Transverse colon (tissue), 4 donors: Measurements from ENCODE around the gene UGT2B15. TPM values are rescaled to one million over a fixed set of nuclear protein-coding genes. Genes with fewer than 3 reads are reported as not detected.

Experiments used
- DNase-seq: peaks from one replicate; pipeline ENCODE4 v3.0.0-alpha.2; 2019
- H3K27ac ChIP-seq, 4 donors: fragments of 200-600 bp; sonication (generic); 2 replicates each; pipeline ENCODE4 v1.5.1; 2016 to 2018; ENCODE audit warnings: inconsistent platforms in 4 of 4
- H3K27me3 ChIP-seq: fragments of 200-600 bp; sonication (generic); 2 replicates; pipeline ENCODE4 v1.5.1; 2017; ENCODE audit warnings: inconsistent platforms
- H3K36me3 ChIP-seq, 4 donors: fragments of 200-600 bp; sonication (generic); 2 replicates each; pipeline ENCODE4 v1.5.1; 2017 to 2019; ENCODE audit warnings: inconsistent platforms in 4 of 4
- H3K4me1 ChIP-seq, 4 donors: fragments of 200-600 bp; sonication (generic); 2 replicates each; pipeline ENCODE4 v1.5.1; 2017 to 2020; ENCODE audit warnings: inconsistent platforms in 4 of 4
- H3K4me3 ChIP-seq, 4 donors: fragments of 200-600 bp; sonication (generic); 1 replicate in 1 of 4; 2 replicates in 3 of 4; pipeline versions ENCODE4 v1.5.1 to v1.6.1; 2017 to 2019; ENCODE audit warnings: inconsistent platforms in 4 of 4
- H3K9me3 ChIP-seq, 2 donors: fragments of 200-600 bp; sonication (generic); 2 replicates each; pipeline ENCODE4 v1.5.1; 2017 to 2019; ENCODE audit warnings: inconsistent platforms in 2 of 2
- CTCF ChIP-seq, 5 experiments: fragments of 200-600 bp in 3 of 5; fragments of 450-650 bp in 2 of 5; sonication (generic) in 3 of 5; IDR thresholded peaks; 1 replicate in 2 of 5; 2 replicates in 3 of 5; pipeline ENCODE4 v1.5.1; 2016 to 2017; ENCODE audit warnings: antibody characterized with exemption in 5 of 5, inconsistent platforms in 3 of 5, mild to moderate bottlenecking in 2 of 5, moderate library complexity in 1 of 5
- EP300 ChIP-seq: sonication (generic); formaldehyde crosslinking; IDR thresholded peaks from one replicate; pipeline ENCODE4 v1.6.1; 2017; ENCODE audit warnings: antibody characterized with exemption, low read depth
- POLR2A ChIP-seq: fragments of 450-650 bp; IDR thresholded peaks from one replicate; pipeline ENCODE4 v1.6.1; 2016; ENCODE audit warnings: antibody characterized with exemption, mild to moderate bottlenecking, moderate library complexity
- POLR2AphosphoS5 ChIP-seq, 3 donors: sonication (generic); formaldehyde crosslinking; IDR thresholded peaks; one replicate each; pipeline ENCODE4 v1.6.1; 2016; ENCODE audit warnings: antibody characterized with exemption in 3 of 3
- WGBS, 2 donors: methylation state at CpG; one replicate each; pipeline ENCODE4 v1.1.5; 2018; ENCODE audit warnings: low coverage in 1 of 2; 5-methylcytosine and 5-hydroxymethylcytosine counted together
- in situ Hi-C, 4 donors: fragments of 200-750 bp; cut with MboI; loops; one replicate each; pipeline versions ENCODE4 v1.15.0 to v1.15.1; 2017; ENCODE audit warnings: low sequenced_read_pairs in 3 of 4, low pct_ligation_motif_present in 1 of 4, low pct_unique_long_range_greater_than_20kb in 1 of 4
- intact Hi-C: fragments of 100-400 bp; cut with DNase I; formaldehyde crosslinking; loops from one replicate; pipeline ENCODE4 v1.15.1; 2023; ENCODE audit warnings: low total_unique reads
- total RNA-seq, 4 donors: library from RNA; depleted of rRNA; stranded (reverse); fragments of >200 nt; gene quantifications; one replicate each; pipeline ENCODE4 v1.1.0, GENCODE V29; 2016

Gene UGT2B15
- total RNA-seq, 4 donors from 2014 or later: 2.6 to 93.0 (median 17.6) TPM; not detected in 1

- intact Hi-C loops: no loop called here
- Histone ChIP-seq H3K4me1 (no peaks in the 10 kb centered on the region), H3K9me3 (no peaks in the 10 kb centered on the region), H3K36me3 (no peaks in the 10 kb centered on the region), H3K27ac (no peak overlapping the region), H3K27me3 (no peaks in the 10 kb centered on the region), H3K4me3 (no peak overlapping the region)
- TF ChIP-seq POLR2AphosphoS5 (IDR thresholded peaks at IDR 0.05): no peak
- no peak for TF ChIP-seq CTCF (IDR thresholded peaks at IDR 0.05)
- TF ChIP-seq EP300: no peak
- no peak for TF ChIP-seq POLR2A
- 89 to 100% methylated on average over 1 to 3 of the region's 3 CpGs for WGBS, 2 donors
- no peak for DNase-seq
- in situ Hi-C loops: no loop called here
These were observed 71.3 kb downstream of the UGT2B15 start for GRCh38 chr4:68599150-68599549.

GRCh38 chr4:68597482-68597881 lies 73.0 kb downstream of the UGT2B15 start:
- no peaks in the 10 kb centered on the region for H3K9me3 ChIP-seq
- H3K4me1 ChIP-seq: no peaks in the 10 kb centered on the region
- H3K4me3 ChIP-seq: no peak overlapping the region
- H3K27ac ChIP-seq: no peak overlapping the region
- intact Hi-C loops (no loop called here), in situ Hi-C loops (no loop called here)
- no peaks in the 10 kb centered on the region for H3K27me3 ChIP-seq
- H3K36me3 ChIP-seq: no peaks in the 10 kb centered on the region
- 91 to 98% methylated on average over 2 of the region's 2 CpGs for WGBS, 2 donors
- no peak for DNase-seq
- no peak for TF ChIP-seq POLR2A
- no peak for TF ChIP-seq CTCF (IDR thresholded peaks at IDR 0.05)
- no peak for TF ChIP-seq EP300
- TF ChIP-seq POLR2AphosphoS5 (IDR thresholded peaks at IDR 0.05): no peak

Other genes starting within 250 kb of the UGT2B15 start
- not detected for gene TMPRSS11E, start 223.2 kb downstream of the UGT2B15 start, total RNA-seq
- 1,000 to 10,000 TPM in 1 of 4 donors, 100 to 1,000 TPM in 2, not detected in 1; 171 to 1,753 (median 346) TPM for gene UGT2B17, start 94.3 kb downstream of the UGT2B15 start, total RNA-seq
- gene UGT2B10, start 145.3 kb upstream of the UGT2B15 start, total RNA-seq: under 1 TPM in 1 of 4 donors, not detected in 3; 0.27 TPM